MM.1S (cell line): ENCODE measurements around the gene PAQR7.

Source experiments
- DNase-seq: peaks from one replicate; pipeline ENCODE4 v3.0.0-alpha.2; 2015
- H2AFZ ChIP-seq: fragments of 300-600 bp; sonication (generic); 2 replicates; pipeline ENCODE4 v1.6.0; 2016; ENCODE audit warnings: antibody characterized with exemption, low read length
- H3F3A ChIP-seq: fragments of 300-600 bp; sonication (generic); 2 replicates; pipeline ENCODE4 v1.6.1; 2016; ENCODE audit warnings: mild to moderate bottlenecking, antibody characterized with exemption, low read length, moderate library complexity, mixed read lengths; ENCODE audit not compliant: insufficient read depth
- H3K27ac ChIP-seq: fragments of 300-600 bp; sonication (generic); 2 replicates; pipeline ENCODE4 v1.5.1; 2016; ENCODE audit warnings: mild to moderate bottlenecking, low read length
- H3K27me3 ChIP-seq: fragments of 300-600 bp; sonication (generic); replicated peaks from 2 replicates; pipeline ENCODE4 v1.6.0; 2016; ENCODE audit warnings: low read length; ENCODE audit not compliant: insufficient read depth
- H3K36me3 ChIP-seq: fragments of 300-600 bp; sonication (generic); replicated peaks from 2 replicates; pipeline ENCODE4 v1.6.1; 2016; ENCODE audit warnings: mild to moderate bottlenecking, low read length, mixed read lengths; ENCODE audit not compliant: insufficient read depth
- H3K4me1 ChIP-seq: fragments of 300-600 bp; sonication (generic); 2 replicates; pipeline ENCODE4 v1.6.1; 2016; ENCODE audit warnings: low read length, mixed read lengths
- H3K4me2 ChIP-seq: fragments of 300-600 bp; sonication (generic); 2 replicates; pipeline ENCODE4 v1.6.0; 2016; ENCODE audit warnings: low read depth, low read length
- H3K4me3 ChIP-seq: fragments of 300-600 bp; sonication (generic); 2 replicates; pipeline ENCODE4 v1.5.1; 2016; ENCODE audit warnings: low read length, mixed read lengths
- H3K79me2 ChIP-seq: fragments of 300-600 bp; sonication (generic); 2 replicates; pipeline ENCODE4 v1.6.1; 2016; ENCODE audit warnings: mixed run types, low read length, mixed read lengths
- H3K9ac ChIP-seq: fragments of 300-600 bp; sonication (generic); 2 replicates; pipeline ENCODE4 v1.6.1; 2016; ENCODE audit warnings: low read length, mixed read lengths
- H3K9me2 ChIP-seq: fragments of 300-600 bp; sonication (generic); replicated peaks from 2 replicates; pipeline ENCODE4 v1.6.1; 2016; ENCODE audit warnings: mild to moderate bottlenecking, low read length, mixed read lengths; ENCODE audit not compliant: insufficient read depth
- H3K9me3 ChIP-seq: fragments of 300-600 bp; sonication (generic); replicated peaks from 2 replicates; pipeline ENCODE4 v1.6.1; 2016; ENCODE audit warnings: mild to moderate bottlenecking, low read length, mixed read lengths; ENCODE audit not compliant: insufficient read depth
- H4K20me1 ChIP-seq: fragments of 300-600 bp; sonication (generic); 2 replicates; pipeline ENCODE4 v1.6.1; 2016; ENCODE audit warnings: mild to moderate bottlenecking, low read length, moderate library complexity, mixed read lengths; ENCODE audit not compliant: insufficient read depth
- CTCF ChIP-seq: fragments of 300-600 bp; sonication (generic); IDR thresholded peaks from 2 replicates; pipeline ENCODE4 v1.5.1; 2016; ENCODE audit warnings: antibody characterized with exemption, low read length, mixed read lengths
- EZH2 ChIP-seq: fragments of 300-600 bp; sonication (generic); optimal IDR thresholded peaks from 2 replicates; pipeline ENCODE3; 2017; ENCODE audit warnings: low read depth, mild to moderate bottlenecking, antibody characterized with exemption, low read length, mixed read lengths
- EZH2phosphoT487 ChIP-seq: fragments of 300-600 bp; sonication (generic); IDR thresholded peaks from 2 replicates; pipeline ENCODE4 v1.6.1; 2018; ENCODE audit warnings: antibody characterized with exemption, low read length

Gene PAQR7

GRCh38 chr1:25856856-25857255 lies 18.7 kb downstream of the PAQR7 start:
- no peaks in the 10 kb centered on the region for H3K9me2 ChIP-seq
- H3K4me2 ChIP-seq = no peak overlapping the region
- H3K27me3 ChIP-seq = no peaks in the 10 kb centered on the region
- TF ChIP-seq EZH2 (no peak), EZH2phosphoT487 (no peak), CTCF (no peak)
- no peaks in the 10 kb centered on the region for H3K9me3 ChIP-seq
- peaks cover 6% of the 10 kb centered on the region for H3K4me1 ChIP-seq
- H3K9ac ChIP-seq = no peak overlapping the region
- H3F3A ChIP-seq = no peaks in the 10 kb centered on the region; the same call in 1 of the 2 replicates
- no peaks in the 10 kb centered on the region for H4K20me1 ChIP-seq
- no peak overlapping the region for H2AFZ ChIP-seq
- no peak overlapping the region for H3K27ac ChIP-seq
- H3K4me3 ChIP-seq = no peak overlapping the region
- H3K79me2 ChIP-seq = peaks cover 23% of the 10 kb centered on the region
- no peaks in the 10 kb centered on the region for H3K36me3 ChIP-seq
- DNase-seq = no peak

GRCh38 chr1:25854554-25854953 lies 21.0 kb downstream of the PAQR7 start:
- no peak for TF ChIP-seq EZH2phosphoT487
- no peak for TF ChIP-seq EZH2
- no peak for TF ChIP-seq CTCF
- Histone ChIP-seq H3K27me3 (no peaks in the 10 kb centered on the region), H3K79me2 (peaks cover 23% of the 10 kb centered on the region), H3K9me2 (no peaks in the 10 kb centered on the region), H4K20me1 (no peaks in the 10 kb centered on the region), H2AFZ (no peak overlapping the region), H3F3A (no peaks in the 10 kb centered on the region; the same call in 1 of the 2 replicates), H3K27ac (no peak overlapping the region), H3K36me3 (no peaks in the 10 kb centered on the region), H3K9ac (no peak overlapping the region), H3K9me3 (no peaks in the 10 kb centered on the region), H3K4me2 (no peak overlapping the region), H3K4me1 (peaks cover 6% of the 10 kb centered on the region), H3K4me3 (no peak overlapping the region)
- no peak for DNase-seq

- H3K27me3 ChIP-seq = no peaks in the 10 kb centered on the region
- H3K9ac ChIP-seq = no peak overlapping the region
- no peaks in the 10 kb centered on the region for H3F3A ChIP-seq
- H3K9me2 ChIP-seq = no peaks in the 10 kb centered on the region
- DNase-seq = no peak
- H3K27ac ChIP-seq = no peak overlapping the region
- no peak overlapping the region for H3K4me2 ChIP-seq
- TF ChIP-seq EZH2phosphoT487 (no peak), CTCF (no peak), EZH2 (no peak)
- H3K79me2 ChIP-seq = peaks cover 1% of the 10 kb centered on the region; the same call in 1 of the 2 replicates
- H3K4me1 ChIP-seq = no peaks in the 10 kb centered on the region
- no peaks in the 10 kb centered on the region for H3K9me3 ChIP-seq
- H3K36me3 ChIP-seq = no peaks in the 10 kb centered on the region
- no peaks in the 10 kb centered on the region for H4K20me1 ChIP-seq
- H3K4me3 ChIP-seq = no peak overlapping the region
- H2AFZ ChIP-seq = no peak overlapping the region
Measured at GRCh38 chr1:25848531-25848930, 27.0 kb downstream of the PAQR7 start.
